GM12892 (cell line): Measurements from ENCODE around the gene DLGAP1.
A peak's percentile ranks its signal among the peaks of the same experiment; 100 is the strongest.

Experiments
- DNase-seq: peaks from one replicate; pipeline ENCODE4 v3.0.0; 2011; ENCODE audit not compliant: insufficient read length
- FAIRE-seq: peaks from 2 replicates; lab custom pipeline; 2011; peaks lifted over from hg19 to GRCh38; lab: Jason Lieb, UNC
- POLR2A ChIP-seq: IDR thresholded peaks from 2 replicates; pipeline ENCODE4 v1.6.1; 2011; ENCODE audit warnings: low read depth, low read length, control low read depth
- POLR2AphosphoS5 ChIP-seq: IDR thresholded peaks from 2 replicates; pipeline ENCODE4 v1.6.1; 2011; ENCODE audit warnings: low read depth, low read length, control low read depth
- TAF1 ChIP-seq: IDR thresholded peaks from 2 replicates; pipeline ENCODE4 v1.6.1; 2011; ENCODE audit warnings: low read depth, mild to moderate bottlenecking, control low read depth, low read length, borderline replicate concordance

The DLGAP1 gene

GRCh38 chr18:4433717-4434116 is 21.4 kb downstream of the DLGAP1 start:
- FAIRE-seq (no peak), DNase-seq (no peak)
- TF ChIP-seq POLR2AphosphoS5 (no peak), TAF1 (no peak), POLR2A (no peak)

DNA sequence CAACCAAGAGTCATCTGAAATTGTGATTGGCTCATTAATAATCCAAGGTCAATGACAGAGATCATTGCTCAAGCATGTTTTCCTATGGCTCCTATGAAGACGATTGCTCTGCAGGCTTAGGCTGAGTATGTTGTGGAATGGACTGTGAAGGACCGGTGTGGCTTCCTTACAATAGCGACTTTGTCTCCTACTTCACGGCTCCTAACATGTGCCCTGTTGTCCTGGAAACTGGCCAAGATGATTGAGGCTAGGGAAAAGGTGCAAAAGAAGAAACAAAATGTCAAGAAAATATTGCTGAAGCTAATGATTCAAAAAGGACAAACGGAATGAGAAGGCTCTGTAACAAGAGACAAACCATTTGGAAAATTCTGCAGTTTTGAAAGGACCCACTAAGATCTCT is 24.3 kb downstream of the DLGAP1 start:
- DNase-seq (no peak), FAIRE-seq (no peak)
- TF ChIP-seq POLR2AphosphoS5 (no peak), TAF1 (no peak), POLR2A (no peak)

DNA sequence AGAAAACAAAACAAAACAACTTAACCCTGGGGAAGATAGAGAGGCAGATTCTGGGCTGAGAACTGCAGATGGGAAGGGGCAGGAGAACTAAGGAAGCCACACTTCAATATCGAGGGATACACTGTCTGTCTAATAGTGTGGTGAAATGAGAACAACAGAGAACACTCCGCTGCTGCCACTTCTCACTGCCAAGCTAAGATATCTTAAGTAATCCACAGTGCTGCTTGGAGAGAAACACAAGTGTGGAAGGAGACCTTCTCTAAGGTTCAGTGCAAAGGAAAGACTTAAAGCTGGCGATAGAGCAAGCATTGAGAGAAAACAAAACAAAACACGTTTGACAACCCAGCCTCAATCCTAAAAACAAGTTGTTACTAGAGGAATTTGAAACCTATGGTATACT is 37.4 kb downstream of the DLGAP1 start:
- FAIRE-seq (no peak), DNase-seq (no peak)
- no peak for TF ChIP-seq POLR2A
- no peak for TF ChIP-seq POLR2AphosphoS5
- no peak for TF ChIP-seq TAF1

GRCh38 chr18:4416976-4417375 is 38.1 kb downstream of the DLGAP1 start:
- DNase-seq (no peak), FAIRE-seq (no peak)
- TF ChIP-seq POLR2AphosphoS5 (no peak), POLR2A (no peak), TAF1 (no peak)

DNA sequence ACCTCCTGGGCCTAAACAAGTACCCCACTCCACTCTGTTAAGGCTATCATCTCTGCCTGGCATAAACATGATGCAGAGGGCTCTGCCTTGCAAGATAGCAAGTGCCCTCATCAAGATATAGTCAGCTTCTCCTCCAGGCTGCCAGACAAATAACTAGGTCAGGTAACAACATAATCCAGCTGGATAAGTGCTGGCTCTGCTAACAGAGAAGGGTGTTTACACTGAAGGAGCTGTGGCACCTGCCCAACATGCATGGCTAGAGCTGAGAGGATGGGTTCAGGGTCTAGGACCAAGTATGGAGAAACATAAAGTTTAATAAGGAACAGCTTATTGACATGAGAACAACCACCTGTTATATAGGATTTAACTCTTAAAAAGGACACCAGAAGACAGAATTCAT is 42.8 kb downstream of the DLGAP1 start:
- DNase-seq = no peak
- TF ChIP-seq TAF1 = no peak
- no peak for TF ChIP-seq POLR2A
- no peak for TF ChIP-seq POLR2AphosphoS5
- no peak for FAIRE-seq

DNA sequence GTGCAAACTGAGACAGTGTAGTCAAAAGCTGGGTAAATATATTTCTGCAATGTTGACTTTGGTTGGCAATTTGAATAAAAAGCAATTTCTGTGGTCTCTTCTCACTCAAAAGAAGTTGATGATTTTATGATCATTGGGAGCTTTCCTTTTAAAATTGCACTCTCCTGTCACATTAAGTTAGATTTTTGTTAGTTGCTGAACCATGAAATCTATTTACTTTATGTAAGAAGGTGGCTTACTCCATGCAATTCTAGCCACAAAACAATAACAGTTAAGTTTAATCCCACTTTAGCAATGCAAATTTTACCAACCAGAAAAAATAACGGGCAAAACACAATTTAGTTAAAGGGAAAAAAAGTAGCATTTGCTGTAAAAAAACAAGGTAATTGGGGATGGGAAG is 48.3 kb downstream of the DLGAP1 start:
- FAIRE-seq (no peak), DNase-seq (no peak)
- TF ChIP-seq POLR2AphosphoS5 (no peak), POLR2A (no peak), TAF1 (no peak)

DNA sequence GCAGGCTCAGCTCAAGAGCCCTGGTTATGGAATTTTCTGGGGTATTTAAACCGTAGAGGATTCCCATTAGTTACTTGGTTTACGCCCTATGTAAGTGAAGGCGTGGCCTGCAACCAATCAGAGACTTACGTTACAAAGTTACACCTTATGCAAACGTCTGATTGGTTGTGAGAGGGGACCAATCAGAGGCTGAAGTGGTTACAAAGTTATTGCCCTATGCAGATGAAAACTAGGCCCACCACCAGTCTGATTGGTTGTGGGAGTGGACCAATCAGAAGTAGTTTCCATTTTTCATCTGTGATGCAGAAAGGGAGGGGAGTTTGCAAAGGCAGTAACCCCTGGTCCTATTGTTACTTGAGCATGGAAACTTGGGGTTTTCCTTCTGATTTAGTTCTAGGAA is 49.1 kb downstream of the DLGAP1 start:
- no peak for TF ChIP-seq POLR2A
- TF ChIP-seq POLR2AphosphoS5 = no peak
- no peak for TF ChIP-seq TAF1
- FAIRE-seq (no peak), DNase-seq (no peak)

DNA sequence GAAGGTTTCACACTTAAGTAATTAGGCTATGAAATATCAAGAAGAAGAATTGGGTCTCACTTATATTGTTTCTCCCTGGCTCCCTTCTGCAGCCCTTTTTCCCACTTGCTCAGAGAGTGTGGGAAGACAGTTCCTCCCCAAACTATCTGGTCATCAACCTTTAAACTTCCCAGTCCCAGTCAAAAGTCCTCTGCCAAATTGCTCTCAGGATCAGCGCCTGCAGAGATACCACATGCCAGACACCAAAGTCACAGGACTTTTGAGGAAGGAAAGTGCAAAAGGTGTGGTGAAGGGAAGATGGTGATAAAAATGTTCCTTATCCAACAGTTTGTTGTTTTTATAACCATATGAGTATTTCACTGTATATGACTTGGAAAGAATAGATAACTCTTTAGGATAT is 51.3 kb downstream of the DLGAP1 start:
- DNase-seq = no peak
- TF ChIP-seq POLR2AphosphoS5 = no peak
- no peak for TF ChIP-seq POLR2A
- TF ChIP-seq TAF1 = no peak
- no peak for FAIRE-seq

GRCh38 chr18:4400911-4401310 is 54.2 kb downstream of the DLGAP1 start:
- no peak for TF ChIP-seq POLR2A
- no peak for TF ChIP-seq TAF1
- TF ChIP-seq POLR2AphosphoS5 = no peak
- DNase-seq (no peak), FAIRE-seq (no peak)

GRCh38 chr18:4399929-4400328 is 55.2 kb downstream of the DLGAP1 start:
- DNase-seq (no peak), FAIRE-seq (no peak)
- TF ChIP-seq POLR2AphosphoS5 (no peak), POLR2A (no peak), TAF1 (no peak)

- FAIRE-seq = no peak
- no peak for DNase-seq
- no peak for TF ChIP-seq POLR2AphosphoS5
- TF ChIP-seq POLR2A = no peak
Measured at GRCh38 chr18:4394700-4395099, 60.4 kb downstream of the DLGAP1 start.

GRCh38 chr18:4391859-4392258 is 63.2 kb downstream of the DLGAP1 start:
- DNase-seq (peak; percentile 0), FAIRE-seq (no peak)
- TF ChIP-seq POLR2AphosphoS5 (no peak), POLR2A (no peak), TAF1 (no peak)

DNA sequence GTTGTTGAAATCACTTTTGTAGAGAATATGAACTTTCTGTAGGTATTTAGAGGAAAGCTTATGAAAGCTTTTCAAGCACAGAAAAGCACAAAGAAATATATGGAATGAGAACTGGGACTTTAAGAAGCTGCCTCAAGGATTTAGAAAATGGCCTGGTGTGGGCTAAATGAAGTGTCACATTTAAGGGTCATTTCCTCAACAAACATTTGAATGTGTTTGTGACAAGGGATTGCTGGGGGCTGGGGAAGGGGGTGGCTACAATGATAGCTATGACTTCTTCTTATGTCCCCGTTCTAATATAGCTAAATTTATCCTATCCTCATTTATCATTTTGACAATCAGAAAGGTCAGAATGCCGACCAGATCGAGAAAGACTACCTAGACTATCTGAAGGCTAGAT is 69.2 kb downstream of the DLGAP1 start:
- FAIRE-seq = no peak
- TF ChIP-seq POLR2A (no peak), POLR2AphosphoS5 (no peak), TAF1 (no peak)

More for the DNA sequence above, 69.2 kb downstream of the DLGAP1 start:
- DNase-seq = no peak
